Fibroblast of skin of left biceps (primary cell): ENCODE data around the gene SELENON.

ENCODE experiments used
- DNase-seq, 2 experiments: peaks; one replicate each; pipeline ENCODE4 v3.0.0-alpha.2; 2013; ENCODE audit warnings: low read depth in 2 of 2

SELENON gene

GRCh38 chr1:25799935-25800702 lies at the start of gene SELENON:
Gene SELENON, plus strand, starts transcription at chr1:25800193. Its CDS starts 38 bp downstream, at chr1:25800231.
- DNase-seq = no peak

GRCh38 chr1:25750923-25751605 lies 48.9 kb upstream of the SELENON start:
- no peak for DNase-seq

GRCh38 chr1:25754470-25755181 lies 45.4 kb upstream of the SELENON start:
- no peak for DNase-seq

GRCh38 chr1:25755475-25756125 lies 44.4 kb upstream of the SELENON start:
- no peak for DNase-seq

GRCh38 chr1:25756215-25756614 lies 43.8 kb upstream of the SELENON start:
- DNase-seq = no peak

GRCh38 chr1:25757151-25757845 lies 42.7 kb upstream of the SELENON start:
- DNase-seq = no peak

- DNase-seq = no peak
Observed at GRCh38 chr1:25757846-25758185, 42.2 kb upstream of the SELENON start.

- DNase-seq = no peak
Observed at GRCh38 chr1:25758466-25759070, 41.4 kb upstream of the SELENON start.

GRCh38 chr1:25760122-25760719 lies 39.8 kb upstream of the SELENON start:
- no peak for DNase-seq

- no peak for DNase-seq
Observed at GRCh38 chr1:25760871-25761270, 39.1 kb upstream of the SELENON start.

- DNase-seq = no peak
Observed at GRCh38 chr1:25763493-25763892, 36.5 kb upstream of the SELENON start.

- DNase-seq = no peak
Observed at GRCh38 chr1:25765136-25765922, 34.7 kb upstream of the SELENON start.

- no peak for DNase-seq
Observed at GRCh38 chr1:25765923-25766589, 33.9 kb upstream of the SELENON start.

GRCh38 chr1:25766721-25767436 lies 33.1 kb upstream of the SELENON start:
- no peak for DNase-seq

GRCh38 chr1:25767437-25767770 lies 32.6 kb upstream of the SELENON start:
- no peak for DNase-seq

- DNase-seq = no peak
Observed at GRCh38 chr1:25768999-25769398, 31.0 kb upstream of the SELENON start.

GRCh38 chr1:25769625-25770383 lies 30.2 kb upstream of the SELENON start:
- no peak for DNase-seq

GRCh38 chr1:25770541-25771220 lies 29.3 kb upstream of the SELENON start:
- DNase-seq = no peak
